HepG2 (cell line): Measurements from ENCODE around the gene SOWAHA. TPM values are rescaled to one million over a fixed set of nuclear protein-coding genes. Genes with fewer than 3 reads are reported as not detected.

ENCODE experiments used
- BRCA1 ChIP-seq: sonication (generic); formaldehyde crosslinking; IDR thresholded peaks from 2 replicates; pipeline ENCODE4 v1.4.0; 2020; ENCODE audit warnings: missing genetic modification reagents
- CHCHD3 ChIP-seq: sonication (generic); formaldehyde crosslinking; IDR thresholded peaks from 2 replicates; pipeline ENCODE4 v1.8.0; 2022; ENCODE audit warnings: mild to moderate bottlenecking, missing genetic modification reagents, moderate library complexity
- ELF3 ChIP-seq: IDR thresholded peaks from 2 replicates; pipeline ENCODE4 v1.6.1; 2016; ENCODE audit warnings: missing genetic modification reagents, missing compliant biosample characterization
- GATAD2A ChIP-seq: IDR thresholded peaks from 2 replicates; pipeline ENCODE4 v1.6.1; 2016
- HNRNPH1 ChIP-seq: fragments of 200-400 bp; formaldehyde crosslinking; optimal IDR thresholded peaks from 2 replicates; pipeline ENCODE3; 2017; ENCODE audit warnings: mild to moderate bottlenecking, low read depth, low read length
- HNRNPL ChIP-seq: fragments of 200-400 bp; formaldehyde crosslinking; IDR thresholded peaks from 2 replicates; pipeline ENCODE4 v1.6.1; 2017; ENCODE audit warnings: mild to moderate bottlenecking, low read depth, low read length
- JUND ChIP-seq: sonication (generic); formaldehyde crosslinking; IDR thresholded peaks from 2 replicates; pipeline ENCODE4 v1.8.0; 2022; ENCODE audit warnings: mild to moderate bottlenecking, missing genetic modification reagents
- NCOR1 ChIP-seq: fragments of 200-600 bp; sonication (generic); IDR thresholded peaks from 2 replicates; pipeline ENCODE4 v1.7.0; 2017; ENCODE audit warnings: antibody characterized with exemption, low read length, borderline replicate concordance
- RBAK ChIP-seq: sonication (generic); formaldehyde crosslinking; IDR thresholded peaks from 2 replicates; pipeline ENCODE4 v1.5.1; 2020; ENCODE audit warnings: mild to moderate bottlenecking, missing genetic modification reagents
- SIX1 ChIP-seq: sonication (generic); formaldehyde crosslinking; IDR thresholded peaks from 2 replicates; pipeline ENCODE4 v1.4.0; 2020; ENCODE audit warnings: missing genetic modification reagents, borderline replicate concordance
- SMAD9 ChIP-seq: sonication (generic); formaldehyde crosslinking; IDR thresholded peaks from 2 replicates; pipeline ENCODE4 v1.5.1; 2020; ENCODE audit warnings: mild to moderate bottlenecking, missing genetic modification reagents
- ZMAT3 ChIP-seq: sonication (generic); formaldehyde crosslinking; conservative IDR thresholded peaks from 2 replicates; pipeline ENCODE4 v1.7.0; 2021; ENCODE audit warnings: missing genetic modification reagents
- ZNF138 ChIP-seq: sonication (generic); formaldehyde crosslinking; IDR thresholded peaks from 2 replicates; pipeline ENCODE4 v1.5.0; 2020; ENCODE audit warnings: mild to moderate bottlenecking, low read depth, missing genetic modification reagents
- ZNF256 ChIP-seq: sonication (generic); formaldehyde crosslinking; conservative IDR thresholded peaks from 2 replicates; pipeline ENCODE4 v1.4.0; 2020; ENCODE audit warnings: missing genetic modification reagents
- ZNF337 ChIP-seq: sonication (generic); formaldehyde crosslinking; IDR thresholded peaks from 2 replicates; pipeline ENCODE4 v1.5.1; 2020; ENCODE audit warnings: missing genetic modification reagents, low read depth, mild to moderate bottlenecking, borderline replicate concordance
- ZNF546 ChIP-seq: sonication (generic); formaldehyde crosslinking; conservative IDR thresholded peaks from 2 replicates; pipeline ENCODE4 v1.8.1; 2023; ENCODE audit warnings: mild to moderate bottlenecking, missing genetic modification reagents
- ZNF557 ChIP-seq: sonication (generic); formaldehyde crosslinking; IDR thresholded peaks from 2 replicates; pipeline ENCODE4 v1.4.0; 2020; ENCODE audit warnings: missing genetic modification reagents
- ZNF644 ChIP-seq: IDR thresholded peaks from 2 replicates; pipeline ENCODE4 v1.6.1; 2016; ENCODE audit warnings: low read depth
- polyA plus RNA-seq, 8 experiments: library from polyadenylated mRNA; depleted of rRNA in 3 of 8; stranded (reverse) in 7 of 8; unstranded in 1 of 8; fragments of >200 nt; fragmentation: Illumina TruSeq in 4 of 8; extraction: Trizol in 4 of 8; gene quantifications; 2 replicates each; pipeline versions ENCODE4 v1.2.1 to v1.2.3, GENCODE V29; 2011 to 2016; ENCODE audit warnings: low read depth in 4 of 8, missing spikeins in 1 of 8, mixed read lengths in 1 of 8; ENCODE audit not compliant: insufficient read depth in 1 of 8
- total RNA-seq, 5 experiments: library from RNA; depleted of rRNA; stranded (reverse); fragments of >200 nt; fragmentation: Illumina TruSeq; extraction: Trizol; gene quantifications; 2 replicates each; pipeline ENCODE4 v1.2.3, GENCODE V29; 2016; ENCODE audit warnings: low read depth in 1 of 5
- TF ChIP-seq, protein P1 (sequence below): sonication (generic); formaldehyde crosslinking; IDR thresholded peaks from one replicate; pipeline ENCODE4 v1.5.1; 2020; ENCODE audit warnings: mild to moderate bottlenecking, missing genetic modification reagents; ENCODE audit errors: not compliant biosample characterization
- TF ChIP-seq, protein P2 (sequence below): sonication (generic); formaldehyde crosslinking; IDR thresholded peaks from 2 replicates; pipeline ENCODE4 v1.4.0; 2020; ENCODE audit warnings: mild to moderate bottlenecking, missing genetic modification reagents
- TF ChIP-seq, protein P3 (sequence below): sonication (generic); formaldehyde crosslinking; IDR thresholded peaks from 2 replicates; pipeline ENCODE4 v1.8.1; 2023; ENCODE audit warnings: mild to moderate bottlenecking, inconsistent platforms, moderate library complexity, missing genetic modification reagents, borderline replicate concordance

Gene SOWAHA
- total and polyA plus RNA-seq, 2 of the 13 experiments (the other 11 are each of a cell fraction or from before 2014, with no cell fraction given) = 0.95 to 1.9 TPM

DNA sequence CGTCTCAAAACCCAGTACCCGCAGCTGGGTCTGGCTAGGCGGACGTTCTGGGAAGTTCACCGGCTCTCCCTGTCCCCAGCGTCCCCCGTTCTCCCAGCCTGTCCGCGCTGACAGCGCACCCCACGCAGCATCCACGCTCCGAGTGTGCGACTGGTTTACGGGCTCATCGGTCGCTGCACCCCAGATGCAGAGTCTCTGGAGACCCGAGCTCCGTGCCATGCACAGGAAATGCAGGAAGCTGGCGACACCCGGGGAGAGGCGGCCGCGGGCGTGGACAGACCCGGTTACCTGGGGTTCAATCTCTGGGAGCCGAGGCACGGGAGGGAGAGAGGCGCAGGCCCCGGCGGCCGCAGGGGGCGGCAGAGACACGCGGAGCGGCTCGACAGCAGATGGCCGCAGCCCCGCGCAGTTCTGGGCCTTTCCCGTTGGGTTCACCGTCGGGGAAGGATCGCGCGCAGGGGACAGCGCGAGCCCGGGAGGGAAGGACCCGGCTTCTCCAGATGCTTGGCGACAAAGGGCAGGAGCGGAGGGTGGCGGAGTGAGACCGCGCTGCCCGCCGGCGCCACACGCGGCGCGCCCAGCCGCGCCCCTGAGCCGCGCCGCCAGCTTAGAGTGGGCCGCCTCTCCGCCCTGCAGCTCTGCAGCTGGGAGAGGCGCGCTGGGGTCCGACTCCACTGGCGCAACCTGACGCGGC lies 16.8 kb downstream of the SOWAHA start (continued):
- no peak for TF ChIP-seq SMAD9 (CRISPR knock-in tag)
- TF ChIP-seq NCOR1 = no peak
- no peak; the same call in 1 of the 2 replicates for TF ChIP-seq CHCHD3
- TF ChIP-seq JUND (CRISPR knock-in tag) = no peak
- TF ChIP-seq, protein P1, sequence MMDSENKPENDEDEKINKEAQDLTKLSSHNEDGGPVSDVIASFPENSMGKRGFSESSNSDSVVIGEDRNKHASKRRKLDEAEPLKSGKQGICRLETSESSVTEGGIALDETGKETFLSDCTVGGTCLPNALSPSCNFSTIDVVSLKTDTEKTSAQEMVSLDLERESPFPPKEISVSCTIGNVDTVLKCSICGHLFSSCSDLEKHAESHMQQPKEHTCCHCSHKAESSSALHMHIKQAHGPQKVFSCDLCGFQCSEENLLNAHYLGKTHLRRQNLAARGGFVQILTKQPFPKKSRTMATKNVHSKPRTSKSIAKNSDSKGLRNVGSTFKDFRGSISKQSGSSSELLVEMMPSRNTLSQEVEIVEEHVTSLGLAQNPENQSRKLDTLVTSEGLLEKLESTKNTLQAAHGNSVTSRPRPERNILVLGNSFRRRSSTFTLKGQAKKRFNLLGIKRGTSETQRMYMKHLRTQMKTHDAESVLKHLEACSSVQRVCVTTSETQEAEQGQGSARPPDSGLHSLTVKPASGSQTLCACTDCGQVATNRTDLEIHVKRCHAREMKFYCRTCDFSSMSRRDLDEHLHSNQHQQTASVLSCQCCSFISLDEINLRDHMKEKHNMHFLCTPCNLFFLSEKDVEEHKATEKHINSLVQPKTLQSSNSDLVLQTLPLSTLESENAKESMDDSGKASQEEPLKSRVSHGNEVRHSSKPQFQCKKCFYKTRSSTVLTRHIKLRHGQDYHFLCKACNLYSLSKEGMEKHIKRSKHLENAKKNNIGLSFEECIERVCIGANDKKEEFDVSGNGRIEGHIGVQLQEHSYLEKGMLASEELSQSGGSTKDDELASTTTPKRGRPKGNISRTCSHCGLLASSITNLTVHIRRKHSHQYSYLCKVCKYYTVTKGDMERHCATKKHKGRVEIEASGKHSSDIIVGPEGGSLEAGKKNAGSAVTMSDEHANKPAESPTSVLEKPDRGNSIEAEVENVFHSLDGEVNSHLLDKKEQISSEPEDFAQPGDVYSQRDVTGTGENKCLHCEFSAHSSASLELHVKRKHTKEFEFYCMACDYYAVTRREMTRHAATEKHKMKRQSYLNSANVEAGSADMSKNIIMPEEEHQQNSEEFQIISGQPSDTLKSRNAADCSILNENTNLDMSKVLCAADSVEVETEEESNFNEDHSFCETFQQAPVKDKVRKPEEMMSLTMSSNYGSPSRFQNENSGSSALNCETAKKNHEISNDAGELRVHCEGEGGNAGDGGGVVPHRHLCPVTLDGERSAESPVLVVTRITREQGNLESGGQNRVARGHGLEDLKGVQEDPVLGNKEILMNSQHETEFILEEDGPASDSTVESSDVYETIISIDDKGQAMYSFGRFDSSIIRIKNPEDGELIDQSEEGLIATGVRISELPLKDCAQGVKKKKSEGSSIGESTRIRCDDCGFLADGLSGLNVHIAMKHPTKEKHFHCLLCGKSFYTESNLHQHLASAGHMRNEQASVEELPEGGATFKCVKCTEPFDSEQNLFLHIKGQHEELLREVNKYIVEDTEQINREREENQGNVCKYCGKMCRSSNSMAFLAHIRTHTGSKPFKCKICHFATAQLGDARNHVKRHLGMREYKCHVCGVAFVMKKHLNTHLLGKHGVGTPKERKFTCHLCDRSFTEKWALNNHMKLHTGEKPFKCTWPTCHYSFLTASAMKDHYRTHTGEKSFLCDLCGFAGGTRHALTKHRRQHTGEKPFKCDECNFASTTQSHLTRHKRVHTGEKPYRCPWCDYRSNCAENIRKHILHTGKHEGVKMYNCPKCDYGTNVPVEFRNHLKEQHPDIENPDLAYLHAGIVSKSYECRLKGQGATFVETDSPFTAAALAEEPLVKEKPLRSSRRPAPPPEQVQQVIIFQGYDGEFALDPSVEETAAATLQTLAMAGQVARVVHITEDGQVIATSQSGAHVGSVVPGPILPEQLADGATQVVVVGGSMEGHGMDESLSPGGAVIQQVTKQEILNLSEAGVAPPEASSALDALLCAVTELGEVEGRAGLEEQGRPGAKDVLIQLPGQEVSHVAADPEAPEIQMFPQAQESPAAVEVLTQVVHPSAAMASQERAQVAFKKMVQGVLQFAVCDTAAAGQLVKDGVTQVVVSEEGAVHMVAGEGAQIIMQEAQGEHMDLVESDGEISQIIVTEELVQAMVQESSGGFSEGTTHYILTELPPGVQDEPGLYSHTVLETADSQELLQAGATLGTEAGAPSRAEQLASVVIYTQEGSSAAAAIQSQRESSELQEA (CRISPR knock-in tag) = peak; percentile 41
- TF ChIP-seq ZNF337 = no peak
- TF ChIP-seq ZNF557 (CRISPR knock-in tag) = 0 out of 2 replicates have a peak, but pooled peaks have one; percentile 65
- 0 out of 2 replicates have a peak, but pooled peaks have one; percentile 49 for TF ChIP-seq ZNF256 (CRISPR knock-in tag)
- TF ChIP-seq, protein P2, sequence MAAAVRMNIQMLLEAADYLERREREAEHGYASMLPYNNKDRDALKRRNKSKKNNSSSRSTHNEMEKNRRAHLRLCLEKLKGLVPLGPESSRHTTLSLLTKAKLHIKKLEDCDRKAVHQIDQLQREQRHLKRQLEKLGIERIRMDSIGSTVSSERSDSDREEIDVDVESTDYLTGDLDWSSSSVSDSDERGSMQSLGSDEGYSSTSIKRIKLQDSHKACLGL (CRISPR knock-in tag) = peak; percentile 38; the same call in 1 of the 2 replicates
- TF ChIP-seq ZNF138 = peak; percentile 39
- TF ChIP-seq BRCA1 (CRISPR knock-in tag) = no peak
- no peak for TF ChIP-seq HNRNPH1
- peak; percentile 54; the same call in 1 of the 2 replicates for TF ChIP-seq GATAD2A (CRISPR knock-in tag)
- TF ChIP-seq ZMAT3 (CRISPR knock-in tag) = peak; percentile 2; the same call in 1 of the 2 replicates
- TF ChIP-seq, protein P3, sequence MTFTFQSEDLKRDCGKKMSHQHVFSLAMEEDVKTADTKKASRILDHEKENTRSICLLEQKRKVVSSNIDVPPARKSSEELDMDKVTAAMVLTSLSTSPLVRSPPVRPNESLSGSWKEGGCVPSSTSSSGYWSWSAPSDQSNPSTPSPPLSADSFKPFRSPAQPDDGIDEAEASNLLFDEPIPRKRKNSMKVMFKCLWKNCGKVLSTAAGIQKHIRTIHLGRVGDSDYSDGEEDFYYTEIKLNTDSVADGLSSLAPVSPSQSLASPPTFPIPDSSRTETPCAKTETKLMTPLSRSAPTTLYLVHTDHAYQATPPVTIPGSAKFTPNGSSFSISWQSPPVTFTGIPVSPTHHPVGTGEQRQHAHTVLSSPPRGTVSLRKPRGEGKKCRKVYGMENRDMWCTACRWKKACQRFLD = no peak
- TF ChIP-seq ELF3 (CRISPR knock-in tag) = peak; percentile 37
- TF ChIP-seq ZNF644 (CRISPR knock-in tag) = no peak
- TF ChIP-seq SIX1 = no peak
- TF ChIP-seq ZNF546 (CRISPR knock-in tag) = peak; percentile 87; the same call in 1 of the 2 replicates
- TF ChIP-seq HNRNPL = 0 out of 2 replicates have a peak, but pooled peaks have one; percentile 41
- TF ChIP-seq RBAK (CRISPR knock-in tag) = no peak
